CD4-positive, CD25-positive, alpha-beta regulatory T cell (primary cell): Measurements from ENCODE around the gene BICRAL. TPM values are rescaled to one million over a fixed set of nuclear protein-coding genes. Genes with fewer than 3 reads are reported as not detected.

Experiments used
- ATAC-seq, 2 donors: fragments of 150-1000 bp; cut with Tn5 transposase; one replicate each; pipeline ENCODE4 v1.10.0; 2021; ENCODE audit warnings: low read depth in 2 of 2, moderate number of reproducible peaks in 2 of 2, moderate library complexity in 1 of 2
- DNase-seq, 3 donors: peaks; one replicate each; pipeline versions ENCODE4 v3.0.0 to v3.0.0-alpha.2; 2012 to 2022; ENCODE audit warnings: mixed read lengths in 1 of 3
- H3K27ac ChIP-seq: one replicate; pipeline ENCODE4 v1.7.0; 2013; ENCODE audit warnings: mild to moderate bottlenecking, low read length; ENCODE audit not compliant: insufficient read depth, poor library complexity, severe bottlenecking
- H3K27me3 ChIP-seq: one replicate; pipeline ENCODE4 v1.7.0; 2013; ENCODE audit warnings: low read length; ENCODE audit not compliant: control insufficient read depth, insufficient read depth
- H3K36me3 ChIP-seq: one replicate; pipeline ENCODE4 v1.7.0; 2013; ENCODE audit warnings: mild to moderate bottlenecking, low read length, moderate library complexity; ENCODE audit not compliant: control insufficient read depth, insufficient read depth
- H3K4me1 ChIP-seq: 2 replicates; pipeline ENCODE4 v1.7.0; 2013; ENCODE audit warnings: mild to moderate bottlenecking, low read length; ENCODE audit not compliant: insufficient read depth, control insufficient read depth, poor library complexity, severe bottlenecking
- H3K4me3 ChIP-seq: one replicate; pipeline ENCODE4 v1.7.0; 2013; ENCODE audit warnings: low read depth, mild to moderate bottlenecking, low read length, moderate library complexity
- H3K9me3 ChIP-seq, 2 experiments: 1 replicate in 1 of 2; 2 replicates in 1 of 2; pipeline ENCODE4 v1.7.0; 2013; ENCODE audit warnings: low read length in 2 of 2, mild to moderate bottlenecking in 1 of 2, moderate library complexity in 1 of 2; ENCODE audit not compliant: control insufficient read depth in 2 of 2
- H3K27ac Mint-ChIP-seq, 3 donors: one replicate each; pipeline ENCODE4 v1.8.0; 2020 to 2022; ENCODE audit warnings: mild to moderate bottlenecking in 3 of 3, mixed read lengths in 3 of 3, moderate library complexity in 2 of 3
- H3K27me3 Mint-ChIP-seq: one replicate; pipeline ENCODE4 v1.8.0; 2022; ENCODE audit warnings: mild to moderate bottlenecking, mixed read lengths
- H3K36me3 Mint-ChIP-seq: one replicate; pipeline ENCODE4 v1.8.0; 2020; ENCODE audit warnings: mixed read lengths
- H3K4me1 Mint-ChIP-seq, 4 donors: one replicate each; pipeline ENCODE4 v1.8.0; 2020 to 2022; ENCODE audit warnings: mixed read lengths in 4 of 4, mild to moderate bottlenecking in 1 of 4
- H3K4me3 Mint-ChIP-seq, 4 donors: one replicate each; pipeline ENCODE4 v1.8.0; 2020 to 2022; ENCODE audit warnings: mild to moderate bottlenecking in 4 of 4, mixed read lengths in 4 of 4, moderate library complexity in 3 of 4
- H3K9me3 Mint-ChIP-seq, 7 donors: one replicate each; pipeline ENCODE4 v1.8.0; 2020 to 2022; ENCODE audit warnings: mixed read lengths in 7 of 7, mild to moderate bottlenecking in 3 of 7, moderate library complexity in 2 of 7
- polyA plus RNA-seq, 4 donors: library from polyadenylated mRNA; unstranded; fragments of 300-500 nt; fragmentation: Illumina TruSeq; gene quantifications; one replicate each; pipeline ENCODE4 v1.2.3, GENCODE V29; 2021
- total RNA-seq: library from RNA; stranded (reverse); gene quantifications from one replicate; pipeline ENCODE4 v1.2.3, GENCODE V29; 2022

Gene BICRAL
- total and polyA plus RNA-seq, 5 donors from 2014 or later = 3.3 to 47.0 (median 3.4) TPM

DNA sequence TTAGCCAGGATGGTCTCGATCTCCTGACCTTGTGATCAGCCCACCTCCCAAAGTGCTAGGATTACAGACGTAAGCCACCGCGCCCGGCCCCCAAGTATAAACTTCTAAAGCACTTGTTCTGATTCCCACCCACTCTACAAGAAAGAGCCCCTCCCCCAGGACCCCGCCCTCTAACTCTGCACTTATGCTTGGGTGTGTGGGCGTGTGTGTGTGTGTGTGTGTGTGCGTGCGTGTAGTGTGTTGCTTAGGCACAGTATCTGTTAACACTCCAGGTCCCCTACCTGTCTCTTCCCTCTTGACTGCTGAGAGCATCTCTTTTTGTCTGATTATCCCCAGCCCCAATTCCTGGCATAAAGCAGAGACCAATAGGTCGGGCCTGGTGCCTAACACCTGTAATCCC, 128.0 kb downstream of the BICRAL start:
- peaks cover 7% of the 10 kb centered on the region for H3K4me1 ChIP-seq
- H3K36me3 ChIP-seq = no peaks in the 10 kb centered on the region
- H3K4me1 Mint-ChIP-seq = peaks cover 0 to 3% (median 0%) of the 10 kb centered on the region in 4 donors
- H3K27me3 Mint-ChIP-seq = peaks cover 16% of the 10 kb centered on the region
- peak overlapping the region in 1 of 3 donors; percentile 74 for H3K27ac Mint-ChIP-seq
- no peak overlapping the region for H3K4me3 Mint-ChIP-seq
- H3K9me3 Mint-ChIP-seq = no peaks in the 10 kb centered on the region
- DNase-seq (no peak), ATAC-seq (no peak)
- no peak overlapping the region for H3K4me3 ChIP-seq
- no peak overlapping the region for H3K27ac ChIP-seq
- peaks cover 2% of the 10 kb centered on the region for H3K27me3 ChIP-seq
- H3K9me3 ChIP-seq = no peaks in the 10 kb centered on the region
- H3K36me3 Mint-ChIP-seq = no peaks in the 10 kb centered on the region

DNA sequence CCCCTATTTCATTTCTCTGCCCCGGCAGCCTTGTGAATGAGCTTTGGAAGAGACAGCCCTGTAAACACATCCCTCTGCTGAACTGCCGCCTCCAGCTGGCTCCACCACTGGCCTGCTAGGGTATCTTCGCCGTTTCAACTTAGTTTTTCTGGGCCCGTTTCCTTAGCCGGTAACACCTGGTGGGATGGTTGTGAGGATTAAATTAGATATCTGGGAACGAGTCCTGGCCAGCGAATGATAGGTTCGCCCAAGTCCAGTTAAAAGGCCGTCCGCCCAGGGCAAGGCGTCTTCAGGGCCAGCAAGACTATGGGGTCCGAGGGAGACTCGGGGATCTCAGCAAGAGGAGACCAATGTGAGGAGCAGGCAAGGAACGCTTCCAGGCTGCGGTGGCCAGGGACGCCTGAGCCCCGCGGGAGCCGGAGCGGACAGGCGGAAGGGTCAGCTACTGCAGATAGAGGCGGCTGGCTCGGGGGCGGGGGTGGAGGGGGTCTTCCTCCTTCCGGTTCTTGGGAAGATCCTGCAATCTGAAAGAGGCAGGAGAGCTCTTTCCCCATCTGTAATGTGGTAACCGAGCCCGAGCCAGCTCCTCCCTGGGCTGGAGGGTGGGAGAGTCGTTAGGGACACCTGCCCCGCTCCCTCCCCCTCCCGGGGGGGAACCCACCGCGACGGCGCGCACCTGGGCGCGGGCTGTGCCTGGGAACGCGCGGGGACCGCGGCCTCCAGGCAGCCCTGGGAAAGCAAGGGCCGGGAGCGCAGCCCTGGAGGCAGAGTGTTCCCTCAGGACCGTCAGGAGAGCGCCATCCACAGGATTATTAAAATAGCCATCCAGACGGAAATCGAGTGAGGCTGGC, 129.5 kb downstream of the BICRAL start:
- Histone ChIP-seq H3K27me3 (peaks cover 2% of the 10 kb centered on the region), H3K36me3 (no peaks in the 10 kb centered on the region), H3K9me3 (no peaks in the 10 kb centered on the region), H3K27ac (no peak overlapping the region), H3K4me1 (peaks cover 7% of the 10 kb centered on the region), H3K4me3 (no peak overlapping the region)
- ATAC-seq (no peak), DNase-seq (no peak)
- H3K4me1 Mint-ChIP-seq = peaks cover 0 to 3% (median 0%) of the 10 kb centered on the region in 4 donors
- peak overlapping the region in 1 of 4 donors; percentile 60 for H3K4me3 Mint-ChIP-seq
- peak overlapping the region in 1 of 3 donors; percentile 85 for H3K27ac Mint-ChIP-seq
- peaks cover 14% of the 10 kb centered on the region for H3K27me3 Mint-ChIP-seq
- H3K36me3 Mint-ChIP-seq = no peaks in the 10 kb centered on the region
- no peaks in the 10 kb centered on the region for H3K9me3 Mint-ChIP-seq

DNA sequence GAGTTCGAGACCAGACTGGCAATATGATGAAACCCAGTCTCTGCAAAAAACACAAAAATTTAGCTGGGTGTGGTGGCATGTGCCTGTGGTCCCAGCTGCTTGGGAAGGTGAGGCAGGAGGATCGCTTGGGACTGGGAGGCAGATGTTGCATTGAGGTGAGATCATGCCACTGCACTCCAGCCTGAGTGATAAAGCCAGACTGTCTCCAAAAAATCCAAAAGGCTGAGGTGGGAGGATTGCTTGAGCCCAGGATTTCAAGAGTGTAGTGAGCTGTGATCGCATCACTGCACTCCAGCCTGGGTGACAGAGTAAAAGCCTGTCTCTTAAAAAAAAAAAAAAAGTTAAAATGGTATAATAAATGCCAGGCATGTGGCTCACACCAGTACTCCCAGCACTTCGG, 132.7 kb downstream of the BICRAL start:
- no peak overlapping the region for H3K27ac ChIP-seq

DNA sequence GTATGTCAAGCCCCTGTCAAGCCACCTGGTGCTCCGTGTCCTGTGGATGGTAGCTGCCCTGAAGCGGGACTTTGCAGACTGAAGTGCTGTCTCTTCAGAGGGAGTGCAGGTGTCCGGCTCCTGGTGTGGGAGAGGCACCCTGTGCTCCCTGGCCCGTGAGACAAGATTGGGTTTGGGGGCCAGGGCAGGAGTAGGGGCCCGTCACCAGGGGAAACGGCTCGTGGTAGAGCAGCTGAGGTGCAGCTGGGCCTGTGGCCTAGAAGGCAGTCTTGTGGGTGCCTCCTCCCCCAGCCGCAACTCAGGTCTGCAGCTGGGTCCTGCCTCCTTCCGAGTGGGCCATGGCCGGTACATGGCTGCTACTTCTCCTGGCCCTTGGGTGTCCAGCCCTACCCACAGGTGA, 133.9 kb downstream of the BICRAL start, which contains the start of gene PTCRA:
TSS of gene PTCRA (plus strand) at position 322 of the 400 bp plus-strand sequence. CDS start at position 339, 17 bp downstream.
- ATAC-seq (no peak), DNase-seq (no peak)
- H3K9me3 ChIP-seq = no peaks in the 10 kb centered on the region
- H3K4me3 ChIP-seq = no peak within 1 kb of the TSS
- Mint-ChIP-seq H3K4me1 (peaks cover 0 to 3% (median 0%) of the 10 kb centered on the region in 4 donors), H3K27me3 (peaks cover 14% of the 10 kb centered on the region), H3K27ac (peak within 1 kb of the TSS in 1 of 3 donors; percentile 51), H3K9me3 (no peaks in the 10 kb centered on the region), H3K4me3 (no peak within 1 kb of the TSS), H3K36me3 (no peaks in the 10 kb centered on the region)
- H3K36me3 ChIP-seq = no peaks in the 10 kb centered on the region
- peaks cover 2% of the 10 kb centered on the region for H3K27me3 ChIP-seq
- H3K4me1 ChIP-seq = peaks cover 7% of the 10 kb centered on the region
- H3K27ac ChIP-seq = no peak within 1 kb of the TSS

More for the DNA sequence above, 132.7 kb downstream of the BICRAL start:
- Histone ChIP-seq H3K9me3 (no peaks in the 10 kb centered on the region), H3K4me3 (no peak overlapping the region), H3K36me3 (no peaks in the 10 kb centered on the region), H3K4me1 (peaks cover 7% of the 10 kb centered on the region), H3K27me3 (peaks cover 2% of the 10 kb centered on the region)
- no peak for DNase-seq
- peaks cover 14% of the 10 kb centered on the region for H3K27me3 Mint-ChIP-seq
- H3K36me3 Mint-ChIP-seq = no peaks in the 10 kb centered on the region
- H3K27ac Mint-ChIP-seq = no peak overlapping the region
- no peak overlapping the region for H3K4me3 Mint-ChIP-seq
- H3K9me3 Mint-ChIP-seq = no peaks in the 10 kb centered on the region
- peaks cover 0 to 3% (median 0%) of the 10 kb centered on the region in 4 donors for H3K4me1 Mint-ChIP-seq
- no peak for ATAC-seq

DNA sequence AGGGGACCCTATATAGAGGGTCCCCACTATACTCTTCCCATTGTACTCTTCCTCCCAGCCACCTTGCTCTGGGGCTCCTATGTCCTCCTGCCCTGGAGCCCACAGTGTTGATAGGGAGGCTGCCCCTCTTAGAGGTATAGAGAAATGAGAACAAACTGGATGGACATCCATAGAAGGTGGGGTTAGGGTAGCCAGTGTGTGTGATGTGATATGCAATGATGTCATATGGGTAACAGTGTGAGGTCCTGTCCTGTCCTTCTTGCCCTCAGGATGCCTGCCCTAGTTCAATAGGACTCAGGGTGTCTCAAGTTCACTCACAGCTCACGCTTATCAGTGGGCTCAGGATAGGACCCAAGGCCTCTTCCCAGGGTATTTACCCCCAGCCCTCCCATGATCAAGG, 134.4 kb downstream of the BICRAL start:
- H3K4me1 ChIP-seq = peaks cover 5% of the 10 kb centered on the region
- no peak for DNase-seq
- no peaks in the 10 kb centered on the region for H3K36me3 Mint-ChIP-seq
- H3K9me3 ChIP-seq = no peaks in the 10 kb centered on the region
- H3K27me3 Mint-ChIP-seq = peaks cover 10% of the 10 kb centered on the region
- H3K4me3 ChIP-seq = no peak overlapping the region
- no peak overlapping the region for H3K27ac ChIP-seq
- ATAC-seq = no peak
- peaks cover 0 to under 1% (median 0%) of the 10 kb centered on the region in 4 donors for H3K4me1 Mint-ChIP-seq
- H3K36me3 ChIP-seq = no peaks in the 10 kb centered on the region
- H3K4me3 Mint-ChIP-seq = no peak overlapping the region
- peaks cover 2% of the 10 kb centered on the region for H3K27me3 ChIP-seq
- H3K27ac Mint-ChIP-seq = no peak overlapping the region
- H3K9me3 Mint-ChIP-seq = no peaks in the 10 kb centered on the region

Other genes with a start within 250 kb of the BICRAL start
- 50.2 TPM for gene UBR2, start 218.0 kb upstream of the BICRAL start, total RNA-seq
- gene UBR2, start 218.0 kb upstream of the BICRAL start, polyA plus RNA-seq = 10 to 100 TPM in 3 of 4 donors, 1 to 10 TPM in 1; 9.9 to 12.0 (median 11.0) TPM
- gene PRPH2, start 59.5 kb upstream of the BICRAL start, total RNA-seq = not detected
- under 1 TPM in 3 of 4 donors, not detected in 1; 0.07 to 0.29 (median 0.18) TPM for gene PRPH2, start 59.5 kb upstream of the BICRAL start, polyA plus RNA-seq
- 89.2 TPM for gene TBCC, start 35.9 kb upstream of the BICRAL start, total RNA-seq
- 100 to 1,000 TPM; 117 to 136 (median 134) TPM for gene TBCC, start 35.9 kb upstream of the BICRAL start, polyA plus RNA-seq
- gene RPL7L1, start 97.6 kb downstream of the BICRAL start, total RNA-seq = 64.4 TPM
- gene RPL7L1, start 97.6 kb downstream of the BICRAL start, polyA plus RNA-seq = 10 to 100 TPM; 48.4 to 60.9 (median 54.2) TPM
- gene PTCRA, start 134.0 kb downstream of the BICRAL start, total RNA-seq = 1.1 TPM
- gene PTCRA, start 134.0 kb downstream of the BICRAL start, polyA plus RNA-seq = not detected
- gene CNPY3, start 147.4 kb downstream of the BICRAL start, total RNA-seq = 42.9 TPM
- gene CNPY3, start 147.4 kb downstream of the BICRAL start, polyA plus RNA-seq = 10 to 100 TPM; 79.2 to 88.8 (median 84.4) TPM
- 0.99 TPM for gene GNMT, start 178.7 kb downstream of the BICRAL start, total RNA-seq
- gene GNMT, start 178.7 kb downstream of the BICRAL start, polyA plus RNA-seq = under 1 TPM in 1 of 4 donors, not detected in 3; 0.22 TPM
- 20.6 TPM for gene PEX6, start 197.1 kb downstream of the BICRAL start, total RNA-seq
- 10 to 100 TPM; 10.9 to 20.7 (median 15.2) TPM for gene PEX6, start 197.1 kb downstream of the BICRAL start, polyA plus RNA-seq
- gene PPP2R5D, start 202.5 kb downstream of the BICRAL start, total RNA-seq = 35.4 TPM
- gene PPP2R5D, start 202.5 kb downstream of the BICRAL start, polyA plus RNA-seq = 10 to 100 TPM; 23.0 to 27.3 (median 25.4) TPM
- 27.6 TPM for gene MEA1, start 231.9 kb downstream of the BICRAL start, total RNA-seq
- gene MEA1, start 231.9 kb downstream of the BICRAL start, polyA plus RNA-seq = 100 to 1,000 TPM in 1 of 4 donors, 10 to 100 TPM in 3; 71.5 to 121 (median 79.3) TPM
- 38.6 TPM for gene KLHDC3, start 232.2 kb downstream of the BICRAL start, total RNA-seq
- 100 to 1,000 TPM; 119 to 130 (median 126) TPM for gene KLHDC3, start 232.2 kb downstream of the BICRAL start, polyA plus RNA-seq
- gene RRP36, start 239.6 kb downstream of the BICRAL start, total RNA-seq = 33.3 TPM
- gene RRP36, start 239.6 kb downstream of the BICRAL start, polyA plus RNA-seq = 10 to 100 TPM; 61.9 to 82.2 (median 71.6) TPM